Fibroblast of skin of back (primary cell): Measurements from ENCODE around the gene MATN1.

Source experiments
- DNase-seq: peaks from one replicate; pipeline ENCODE4 v3.0.0-alpha.2; 2013

MATN1 gene

GRCh38 chr1:30679201-30679975 is 44.0 kb downstream of the MATN1 start:
- DNase-seq: no peak

- DNase-seq: no peak
Observed at GRCh38 chr1:30678209-30678608, 45.2 kb downstream of the MATN1 start.

- DNase-seq: no peak
Observed at GRCh38 chr1:30677471-30677870, 45.9 kb downstream of the MATN1 start.

DNA sequence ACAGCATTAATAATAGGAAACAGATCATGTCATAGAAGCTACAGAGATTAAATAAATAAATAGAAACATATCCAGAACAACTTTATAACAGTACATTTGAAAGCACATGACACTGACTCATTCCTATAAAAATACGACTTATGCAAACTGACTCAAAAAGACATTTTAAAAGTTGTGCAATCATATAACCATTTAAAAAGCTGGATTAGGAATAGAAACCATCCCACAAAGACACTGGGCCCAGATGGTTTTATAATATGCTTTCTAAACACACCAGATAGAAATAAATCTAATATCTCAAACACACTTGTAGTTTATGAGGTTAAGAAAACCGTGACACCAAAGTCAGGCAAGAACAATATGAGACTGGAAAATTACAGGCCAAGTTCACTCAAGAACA is 47.6 kb downstream of the MATN1 start:
- peak; percentile 65 for DNase-seq

DNA sequence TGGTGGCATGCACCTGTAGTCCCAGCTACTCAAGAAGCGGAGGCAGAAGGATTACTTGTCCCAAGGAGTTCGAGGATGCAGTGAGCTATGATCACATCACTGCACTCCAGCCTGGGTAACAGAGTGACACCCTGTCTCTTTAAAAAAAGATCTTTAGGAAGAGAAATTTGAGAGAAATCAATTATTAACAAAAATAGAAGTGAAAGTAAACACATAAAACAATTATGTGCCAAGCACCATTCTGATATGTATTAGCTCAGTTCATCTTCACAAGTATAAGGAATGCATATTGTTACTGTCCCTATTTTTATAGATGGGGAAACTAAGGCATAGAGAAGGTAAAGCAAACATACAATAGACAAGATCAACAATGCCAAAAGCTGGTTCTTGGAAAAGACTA is 48.1 kb downstream of the MATN1 start:
- no peak for DNase-seq

DNA sequence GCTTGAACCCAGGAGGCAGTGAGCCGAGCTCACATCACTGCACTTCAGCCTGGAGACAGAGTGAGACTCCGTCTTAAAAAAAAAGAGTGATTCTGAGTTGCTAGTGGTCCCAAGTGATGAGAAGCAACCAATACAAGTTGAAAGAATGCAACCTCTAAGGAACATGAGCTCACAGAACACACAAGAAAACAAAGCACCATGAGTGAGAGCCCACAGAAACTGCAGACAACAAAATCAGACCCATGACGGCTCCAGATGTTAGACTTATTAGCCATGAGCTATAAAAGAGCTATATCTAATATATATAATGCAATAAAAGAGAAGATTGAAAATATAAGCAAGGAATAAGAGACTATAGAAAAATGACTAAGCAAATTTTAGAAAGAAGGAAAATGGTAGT is 50.0 kb downstream of the MATN1 start:
- DNase-seq: no peak

- peak; percentile 15 for DNase-seq
Observed at GRCh38 chr1:30672661-30673060, 50.7 kb downstream of the MATN1 start.

DNA sequence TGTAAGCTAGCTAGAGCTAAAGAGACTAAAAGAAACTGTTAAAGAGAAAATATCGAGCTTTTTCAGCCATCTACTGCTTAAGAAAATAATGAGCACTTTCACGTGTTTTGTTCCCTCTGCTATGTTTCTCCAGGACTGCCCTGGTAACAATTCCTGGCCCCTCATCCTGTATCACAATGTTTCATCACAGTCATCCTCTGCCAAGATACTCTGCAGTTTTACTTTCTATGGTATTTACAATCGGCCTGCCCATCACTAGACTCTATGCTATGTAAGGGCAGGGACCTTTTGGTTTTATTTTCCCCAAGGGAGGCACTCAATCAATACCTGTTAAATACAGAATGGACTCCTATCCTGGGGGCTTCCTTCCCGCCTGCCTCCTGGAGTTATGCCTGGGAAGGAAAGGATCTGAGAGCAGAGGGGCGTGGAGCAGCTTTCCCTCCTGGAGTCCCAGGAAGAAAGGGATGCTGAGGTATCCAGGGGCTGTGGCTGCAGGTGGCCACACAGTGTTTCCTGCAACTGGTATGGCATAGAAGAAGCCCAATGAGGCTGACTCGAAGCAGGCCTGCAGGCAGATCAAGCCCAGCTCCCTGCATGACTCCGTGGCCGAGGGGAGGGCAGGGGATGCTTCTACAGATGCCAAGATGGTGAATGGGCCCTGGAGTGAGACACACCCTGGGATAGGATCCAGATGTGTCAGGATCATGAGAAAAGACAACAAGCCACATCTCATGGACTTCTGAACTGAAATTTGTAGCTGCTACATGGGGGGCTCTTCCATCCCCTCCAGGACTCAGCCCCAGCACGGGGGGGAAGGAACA is 52.9 kb downstream of the MATN1 start:
- peak; percentile 78 for DNase-seq

- peak; percentile 12 for DNase-seq
Observed at GRCh38 chr1:30668546-30669327, 54.6 kb downstream of the MATN1 start.

DNA sequence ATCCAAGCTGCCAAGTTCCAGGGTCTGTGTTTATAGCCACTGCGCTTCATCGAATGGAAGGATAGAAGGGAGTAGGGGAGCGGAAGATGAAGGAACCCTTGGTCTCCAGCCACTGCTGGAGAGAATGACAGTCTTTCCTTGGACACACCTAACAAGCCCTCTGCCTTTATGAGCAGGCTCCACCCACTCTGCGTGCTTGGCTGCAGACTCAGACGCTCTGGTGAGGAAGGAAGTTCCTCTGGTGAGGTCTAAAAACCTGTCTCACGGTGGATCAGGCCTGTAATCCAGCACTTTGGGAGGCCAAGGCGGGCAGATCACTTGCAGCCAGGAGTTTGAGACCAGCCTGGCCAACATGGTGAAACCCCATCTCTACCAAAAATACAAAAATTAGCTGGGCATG is 55.4 kb downstream of the MATN1 start:
- peak; percentile 43 for DNase-seq

DNA sequence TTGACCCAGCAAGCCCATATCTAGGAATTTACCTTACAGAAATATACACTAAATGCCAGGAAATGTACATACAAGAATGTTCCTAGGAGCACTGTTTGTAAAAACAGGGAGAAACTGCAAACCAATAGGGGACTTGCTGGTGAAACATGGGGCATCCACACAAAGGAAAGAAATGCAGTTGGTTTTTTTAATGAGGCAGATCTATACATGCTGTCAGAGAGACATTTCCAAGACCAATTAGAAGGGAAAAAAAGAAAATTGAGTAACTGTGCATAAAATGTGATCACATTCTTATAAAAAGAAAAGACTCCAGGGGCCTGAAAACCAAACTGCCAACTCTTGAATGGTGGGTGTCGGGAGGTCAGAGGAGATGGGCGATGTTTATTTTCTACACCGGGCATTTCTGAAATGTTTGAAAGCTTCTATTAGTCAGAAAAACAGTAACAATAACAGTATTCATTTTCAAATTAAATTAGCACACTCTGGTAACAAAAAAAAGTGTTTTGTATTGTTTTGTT is 56.6 kb downstream of the MATN1 start:
- DNase-seq: no peak

DNA sequence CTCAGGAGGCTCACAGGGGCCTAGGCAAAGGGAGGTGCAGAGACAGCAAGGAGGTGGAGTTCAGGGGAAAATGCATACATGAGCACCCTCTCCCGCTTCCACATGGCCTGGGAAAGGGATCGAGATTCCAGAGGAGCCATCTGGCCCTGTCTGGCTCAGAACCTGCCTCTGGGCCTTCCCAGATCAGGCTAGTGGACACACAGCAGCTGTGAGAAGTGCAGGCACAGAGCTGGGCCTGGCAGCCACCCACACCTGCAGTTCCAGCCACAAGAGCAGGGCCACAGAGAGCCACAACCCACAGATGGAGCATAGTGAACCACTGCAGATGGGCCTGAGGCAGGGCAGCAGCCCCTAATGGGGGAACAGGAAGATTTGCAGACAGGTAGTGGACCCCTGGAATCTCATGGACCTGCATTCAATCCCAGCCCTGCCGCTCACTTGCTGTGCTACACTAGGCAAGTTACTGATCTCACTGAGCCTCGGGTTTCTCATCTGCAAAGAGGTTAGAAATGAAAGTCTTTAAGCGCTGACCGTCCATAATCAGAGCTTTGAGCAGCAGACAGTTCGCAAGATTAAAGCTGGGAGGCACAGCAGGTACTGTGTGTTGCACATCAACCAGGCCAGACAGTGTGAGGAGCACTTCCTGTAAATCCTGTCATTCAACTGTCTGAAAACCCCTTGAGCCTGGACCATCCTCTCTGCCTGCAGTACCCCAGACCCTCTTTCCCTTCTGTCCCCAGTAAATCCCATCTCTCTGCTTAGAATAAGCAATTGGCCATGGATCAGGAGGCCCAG is 58.0 kb downstream of the MATN1 start:
- no peak for DNase-seq

DNA sequence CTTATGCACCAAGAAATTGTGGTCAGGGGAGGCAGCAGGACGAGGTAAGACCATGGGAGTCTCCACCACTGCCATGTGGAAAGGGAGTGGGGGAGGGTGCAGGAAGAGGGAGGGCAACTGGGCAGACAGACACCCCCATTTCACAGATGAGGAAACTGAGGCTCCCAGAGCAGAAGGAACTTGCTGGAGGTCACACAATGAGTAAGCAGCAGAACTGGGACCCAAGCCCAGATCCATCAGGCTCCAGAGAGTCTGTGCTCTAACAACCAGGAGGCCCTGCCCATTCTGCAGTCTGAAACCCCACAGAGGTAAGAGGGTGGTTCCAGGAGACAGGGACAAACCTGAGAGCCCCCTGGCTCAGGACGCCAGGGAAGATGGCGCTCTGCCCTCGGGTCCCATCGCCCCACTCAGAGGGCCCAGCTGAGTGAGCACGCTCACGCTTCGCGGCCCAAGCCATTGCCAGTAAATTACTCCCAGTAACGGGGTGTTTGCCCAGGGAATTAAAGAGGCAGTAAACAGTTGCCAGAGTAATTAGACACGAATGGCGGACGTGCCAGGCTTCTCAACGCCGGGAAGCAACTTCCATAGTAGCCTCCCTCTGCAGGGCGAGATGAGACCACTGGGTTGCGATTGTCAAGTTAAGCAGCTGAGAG is 59.2 kb downstream of the MATN1 start:
- no peak for DNase-seq

DNA sequence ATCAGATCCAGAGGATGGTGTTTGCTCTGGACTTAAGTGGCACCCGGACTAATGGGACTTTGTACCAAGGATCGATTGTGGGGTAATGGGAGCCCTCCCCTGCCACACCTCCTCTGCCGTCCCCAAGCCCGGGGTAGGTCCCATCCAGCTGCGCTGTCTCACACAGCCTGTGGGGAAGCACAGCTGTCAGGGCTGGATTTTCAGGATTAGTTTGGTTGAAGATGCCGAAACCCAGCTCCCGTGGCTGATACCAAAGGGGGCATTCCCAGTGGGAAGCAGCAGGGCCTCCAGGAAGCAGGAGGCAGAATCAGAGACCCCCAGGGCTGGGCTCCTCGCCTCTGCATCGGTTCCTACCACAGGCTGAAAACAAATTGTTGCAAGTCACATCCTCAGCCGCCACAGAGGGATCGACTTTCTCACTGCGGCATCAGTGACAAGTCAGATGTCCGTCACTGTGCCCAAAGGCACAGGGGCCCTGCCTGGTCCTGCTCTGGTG is 59.7 kb downstream of the MATN1 start:
- DNase-seq: no peak

- no peak for DNase-seq
Observed at GRCh38 chr1:30662291-30662840, 61.0 kb downstream of the MATN1 start.

DNA sequence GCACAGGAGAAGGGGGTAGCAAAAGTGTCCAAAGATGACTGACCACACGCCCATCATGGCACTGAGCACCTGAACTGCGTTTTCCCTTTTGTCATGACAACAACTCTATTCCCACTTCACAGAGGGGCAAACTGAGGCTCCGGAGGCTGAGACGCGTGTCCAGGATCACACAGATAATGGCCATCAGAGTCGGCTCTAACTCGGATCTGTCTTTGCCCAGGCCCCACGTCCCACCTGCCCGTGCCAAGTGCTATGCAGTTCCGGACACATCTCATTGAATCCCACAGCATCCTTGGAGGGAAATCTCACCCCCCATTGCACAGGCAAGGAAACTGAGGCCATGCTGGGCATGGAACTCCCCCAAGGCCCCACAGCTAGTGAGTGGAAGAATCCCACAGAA is 62.1 kb downstream of the MATN1 start:
- DNase-seq: no peak
